HG03432 (cell line): ENCODE data around the gene THSD4.
"Not testable (repeated sequence)": the region's sequence is repeated elsewhere in the genome, so short reads cannot be mapped to it uniquely, and the experiment has no call there.

Experiments
- ATAC-seq: cut with Tn5 transposase; IDR thresholded peaks from one replicate; pipeline ENCODE4 v1.9.1; 2021; ENCODE audit warnings: mild to moderate bottlenecking, moderate library complexity; ENCODE audit not compliant: unreplicated experiment

Gene THSD4

DNA sequence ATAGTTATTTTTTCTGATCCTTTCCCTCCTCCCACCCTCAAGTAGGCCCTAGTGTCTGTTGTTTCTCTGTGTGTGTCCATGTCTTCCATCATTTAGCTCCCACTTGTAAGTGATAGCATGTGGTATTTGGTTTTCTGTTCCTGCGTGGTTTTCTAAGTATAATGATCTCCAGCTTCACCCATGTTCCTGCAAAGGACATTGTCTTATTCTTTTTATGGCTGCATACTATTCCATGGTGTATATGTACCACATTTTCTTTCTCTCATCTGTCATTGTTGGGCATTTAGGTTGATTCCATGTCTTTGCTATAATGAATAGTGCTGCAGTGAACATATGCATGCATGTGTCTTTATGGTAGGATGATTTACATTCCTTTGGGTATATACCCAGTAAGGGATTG, 549.4 kb downstream of the THSD4 start:
- ATAC-seq: no peak

DNA sequence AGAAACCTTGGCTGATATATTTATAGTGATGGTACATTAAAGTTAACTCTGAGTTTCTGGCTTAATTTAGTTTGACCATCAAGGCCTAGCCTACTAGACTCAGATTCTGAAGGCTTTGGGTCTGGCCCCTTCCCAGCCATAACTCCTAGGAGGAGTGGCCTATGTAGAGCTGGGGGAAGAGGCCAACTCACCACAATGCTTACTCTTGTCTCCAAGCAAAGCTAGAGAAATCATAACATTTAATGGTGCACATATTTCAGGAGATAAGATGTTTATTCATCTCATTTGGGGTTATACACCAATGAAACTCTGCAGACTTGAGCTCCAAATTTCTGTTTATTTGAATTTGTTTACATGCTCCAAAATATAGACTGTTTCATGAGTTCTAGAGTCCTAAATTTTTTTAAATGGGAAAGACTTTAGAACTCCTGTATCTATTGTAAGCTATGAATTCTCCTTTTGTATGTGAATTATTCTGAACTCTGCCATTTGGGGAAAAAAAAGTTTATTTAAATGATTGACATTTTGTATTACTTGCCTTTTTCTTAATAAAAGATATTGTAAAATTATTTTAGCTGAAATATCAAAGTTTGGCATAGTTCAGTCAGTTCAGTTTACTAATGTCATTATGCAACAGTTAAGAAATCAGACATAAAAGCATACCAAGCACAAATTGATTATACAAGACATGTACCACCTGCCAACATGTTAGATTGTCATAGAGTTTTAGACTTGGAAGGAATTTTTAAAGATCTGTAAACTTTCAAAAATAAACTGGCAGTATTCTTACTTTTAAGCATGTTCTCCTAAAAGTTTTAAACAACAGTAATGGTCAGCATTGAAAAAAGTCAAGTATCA, 551.7 kb downstream of the THSD4 start:
- ATAC-seq: no peak

DNA sequence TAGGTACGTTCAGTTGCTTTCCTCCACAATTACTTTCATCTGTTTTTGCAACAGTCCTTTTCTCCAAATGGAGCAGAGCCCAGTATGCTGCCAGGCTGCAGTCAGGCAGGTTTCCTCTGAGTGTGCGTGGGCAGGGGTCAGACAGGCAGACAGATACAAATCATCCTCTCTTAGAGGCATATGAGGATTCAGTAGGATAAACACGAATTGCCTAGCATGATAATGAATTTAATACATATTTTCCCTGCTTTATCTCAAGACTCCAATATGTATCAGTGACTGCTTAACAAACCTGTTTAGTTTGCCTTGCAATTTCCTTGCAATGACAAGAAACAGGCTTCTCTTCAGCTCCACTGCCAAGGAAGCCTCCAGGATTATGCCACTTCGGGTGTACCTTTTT, 554.4 kb downstream of the THSD4 start:
- no peak for ATAC-seq

DNA sequence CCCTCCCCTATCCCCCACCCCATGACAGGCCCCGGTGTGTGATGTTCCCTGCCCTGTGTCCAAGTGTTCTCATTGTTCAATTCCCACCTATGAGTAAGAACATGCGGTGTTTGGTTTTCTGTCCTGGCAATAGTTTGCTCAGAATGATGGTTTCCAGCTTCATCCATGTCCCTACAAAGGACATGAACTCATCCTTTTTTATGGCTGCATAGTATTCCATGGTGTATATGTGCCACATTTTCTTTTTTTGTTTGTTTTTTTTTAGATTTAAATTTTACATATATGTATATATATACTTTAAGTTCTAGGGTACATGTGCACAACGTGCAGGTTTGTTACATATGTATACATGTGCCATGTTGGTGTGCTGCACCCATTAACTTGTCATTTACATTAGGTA, 555.0 kb downstream of the THSD4 start:
- ATAC-seq: not testable (repeated sequence)

DNA sequence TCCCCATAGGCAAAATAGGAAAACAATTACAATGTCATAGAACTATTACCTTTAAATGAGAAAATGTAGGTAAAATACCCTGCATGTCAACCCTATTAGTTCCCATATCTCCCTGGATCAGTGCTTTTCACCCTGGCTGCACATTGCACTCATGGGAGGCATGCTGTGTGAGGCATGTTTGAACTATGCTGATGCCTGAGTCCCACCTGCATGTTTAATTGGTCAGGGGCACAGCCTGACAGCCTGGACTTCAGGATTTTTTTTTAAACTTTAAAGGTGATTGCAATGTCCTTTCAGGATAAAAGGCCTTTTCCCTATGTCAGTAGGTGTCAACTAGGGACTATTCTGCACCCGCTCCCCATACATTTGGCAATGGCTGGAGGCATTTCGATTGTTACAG, 559.1 kb downstream of the THSD4 start:
- no peak for ATAC-seq

DNA sequence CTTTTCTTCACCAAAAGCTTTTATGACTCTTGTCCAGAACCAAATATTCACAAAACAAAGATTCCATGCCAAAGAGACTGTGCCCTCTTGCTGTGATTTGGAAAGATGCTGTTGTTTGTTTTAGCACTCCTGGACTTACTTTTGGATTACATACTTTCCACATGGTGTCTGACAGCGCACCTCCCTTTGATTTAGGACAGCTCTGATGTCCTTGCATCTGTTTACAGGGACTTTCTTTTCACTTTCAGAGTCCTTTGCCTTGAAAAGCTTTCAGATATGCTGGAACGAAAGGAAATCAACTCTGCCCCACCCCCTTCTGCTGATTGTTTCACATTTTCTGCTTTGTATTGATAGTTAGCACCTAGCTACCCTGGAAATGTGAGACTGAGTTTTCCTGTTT, 562.1 kb downstream of the THSD4 start:
- ATAC-seq: no peak

DNA sequence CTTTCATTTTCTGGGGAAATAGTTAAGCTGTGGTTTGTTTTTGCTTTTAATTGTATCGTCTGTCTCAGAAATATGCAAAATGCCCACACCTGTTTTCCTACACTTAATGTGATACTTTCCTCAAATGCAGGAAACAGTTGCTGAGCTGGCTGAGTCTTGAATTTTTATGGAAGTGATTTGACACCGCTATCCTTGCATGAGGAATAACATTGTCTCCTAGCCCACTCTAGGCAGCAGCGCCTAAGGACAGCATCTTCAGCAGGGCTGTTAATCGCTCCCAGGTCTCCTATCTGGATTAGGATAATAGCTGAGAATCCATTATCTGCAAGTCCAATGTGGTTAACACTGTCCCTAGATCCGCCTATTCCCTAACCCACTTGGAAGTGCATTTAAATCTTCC, 562.5 kb downstream of the THSD4 start:
- no peak for ATAC-seq

DNA sequence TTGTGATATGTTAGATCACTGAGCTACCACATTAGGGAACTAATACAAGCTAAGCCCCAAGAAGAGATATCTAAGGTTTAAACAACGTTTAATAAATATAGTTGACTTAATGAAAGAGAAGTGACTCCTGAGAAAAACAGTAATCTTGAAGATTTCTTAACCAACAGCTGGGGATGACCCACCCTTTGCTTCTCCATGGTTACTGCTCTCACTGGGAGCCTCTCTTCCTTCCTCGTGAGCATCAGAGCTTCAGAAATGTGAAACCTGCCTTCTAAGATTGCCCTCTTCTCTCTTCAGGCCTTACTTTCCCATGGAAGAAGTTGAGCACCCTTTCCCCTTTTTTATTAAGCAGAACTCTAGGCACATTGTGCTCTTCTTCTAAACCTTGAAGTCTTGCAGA, 562.9 kb downstream of the THSD4 start:
- no peak for ATAC-seq

DNA sequence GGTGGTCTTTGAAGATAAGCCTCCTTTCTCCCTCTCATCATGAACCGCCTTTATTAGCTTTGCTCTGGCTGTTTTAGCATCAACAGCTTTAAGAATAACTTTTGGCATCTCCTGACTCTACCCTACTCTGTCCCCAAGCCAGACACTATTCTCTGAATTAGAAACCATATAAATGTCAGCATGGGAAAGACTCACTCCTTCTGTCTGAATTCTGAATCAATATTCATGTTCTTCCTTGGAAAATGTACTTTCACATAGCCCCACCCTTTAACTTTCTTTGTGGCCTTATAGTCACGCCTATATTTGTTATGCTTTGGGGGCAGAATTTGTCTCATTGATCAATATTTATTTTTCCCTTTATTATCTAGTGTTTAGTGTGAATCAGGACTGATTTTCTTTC, 563.3 kb downstream of the THSD4 start:
- no peak for ATAC-seq

DNA sequence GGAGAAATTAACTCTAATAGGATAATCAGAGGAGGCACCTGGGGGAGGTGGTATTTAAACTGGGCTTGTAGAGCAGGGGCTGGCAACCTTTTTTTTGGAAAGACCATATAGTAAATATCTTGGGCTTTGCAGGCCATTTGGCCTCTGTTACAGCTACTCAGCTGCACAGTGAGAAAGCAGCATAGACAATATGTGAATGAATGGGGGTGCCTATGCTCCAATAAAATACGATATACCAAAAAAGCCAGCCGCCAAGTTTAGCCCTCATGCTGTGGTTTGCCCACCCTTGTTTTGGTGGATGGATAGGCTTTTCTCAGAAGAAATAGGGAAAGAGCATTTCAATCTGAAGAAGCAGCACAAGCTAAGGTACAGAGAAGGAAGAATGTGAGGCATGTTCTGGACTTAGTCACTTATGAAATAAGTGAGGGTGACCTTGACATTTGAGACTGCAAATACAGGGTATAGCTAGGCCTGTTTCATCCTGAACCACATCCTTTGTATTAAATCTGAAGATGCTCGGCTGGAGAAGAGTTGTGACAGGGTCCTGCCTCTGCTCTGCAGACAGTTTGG, 564.0 kb downstream of the THSD4 start:
- ATAC-seq: no peak

DNA sequence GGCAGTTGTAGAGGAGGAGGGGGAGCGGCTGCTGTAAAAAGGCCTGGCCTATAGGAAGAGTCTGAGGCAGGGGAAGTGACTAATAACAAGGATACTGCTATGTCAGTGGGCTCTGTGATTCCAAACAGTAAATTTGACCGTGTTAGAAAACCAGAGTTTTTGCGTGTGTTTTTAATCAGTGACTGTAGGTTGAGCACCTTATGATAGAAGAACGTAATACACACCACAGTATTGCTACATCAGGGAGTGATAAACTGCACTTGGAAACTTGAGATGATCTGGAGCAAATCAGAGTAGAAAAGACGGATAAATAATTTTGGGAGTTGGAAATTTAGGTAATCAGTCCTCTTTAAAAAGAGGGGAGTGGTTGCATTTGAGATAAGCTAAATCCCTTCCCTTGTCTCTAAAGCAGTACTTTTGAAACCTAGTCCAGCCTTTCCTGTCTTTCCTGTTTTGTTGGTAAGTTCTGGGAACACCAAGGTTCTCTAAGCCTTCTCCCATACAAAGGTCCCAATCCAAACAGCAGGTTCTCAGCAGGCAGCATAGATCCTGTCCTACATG, 564.6 kb downstream of the THSD4 start:
- no peak for ATAC-seq

DNA sequence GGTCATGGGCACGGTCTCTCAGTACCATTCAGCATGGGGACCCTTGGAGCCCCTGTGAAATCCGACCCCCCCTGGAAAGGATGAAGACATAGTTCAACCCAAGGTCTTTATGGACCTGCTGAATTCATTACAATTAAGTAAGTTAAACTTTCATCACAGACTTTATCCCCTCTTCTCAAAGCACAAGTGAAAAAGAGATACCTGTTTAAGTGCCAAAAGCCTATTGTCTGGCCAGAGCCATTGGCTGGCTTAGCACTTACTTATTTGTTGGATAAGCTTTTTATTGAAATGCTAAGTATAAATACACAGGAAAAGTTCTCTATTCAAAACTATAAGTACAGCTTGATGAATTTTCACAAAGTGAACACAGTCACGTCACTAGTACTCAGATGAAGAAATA, 566.7 kb downstream of the THSD4 start:
- no peak for ATAC-seq

DNA sequence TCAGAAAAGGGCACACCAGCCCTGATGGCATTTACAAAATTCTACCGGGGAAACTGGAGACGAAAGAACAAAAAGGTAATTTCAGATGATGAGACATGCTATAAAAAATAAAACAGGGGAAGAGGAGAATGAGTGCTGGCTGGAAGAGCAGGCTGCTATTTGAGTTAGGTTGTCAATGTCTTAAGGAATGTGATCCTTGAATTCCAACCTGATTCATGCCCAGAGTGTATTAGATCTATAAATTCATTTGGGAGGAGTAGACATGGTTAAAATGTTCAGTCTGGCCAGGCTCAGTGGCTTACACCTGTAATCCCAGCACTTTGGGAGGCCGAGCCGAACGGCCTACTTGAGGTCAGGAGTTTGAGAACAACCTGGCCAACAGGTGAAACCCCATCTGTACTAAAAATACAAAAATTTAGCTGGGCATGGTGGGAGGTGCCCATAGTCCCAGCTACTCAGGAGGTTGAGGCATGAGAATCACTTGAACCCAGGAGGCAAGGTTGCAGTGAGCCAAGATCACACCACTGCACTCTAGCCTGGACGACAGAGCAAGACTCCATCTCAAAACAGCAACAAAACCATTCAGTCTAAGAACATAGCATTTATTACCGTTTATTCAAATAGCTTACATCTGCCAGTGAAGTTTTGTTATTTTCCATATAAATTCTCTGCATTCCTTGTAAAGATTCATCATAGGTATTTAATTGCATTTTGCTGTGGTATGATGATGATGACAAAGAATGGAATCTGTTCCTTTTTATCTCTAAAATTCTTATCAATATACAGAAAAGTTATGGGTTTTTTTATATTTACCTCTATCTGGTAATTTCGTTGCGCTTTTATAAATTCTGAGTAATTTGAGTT, 568.4 kb downstream of the THSD4 start:
- ATAC-seq: no peak

DNA sequence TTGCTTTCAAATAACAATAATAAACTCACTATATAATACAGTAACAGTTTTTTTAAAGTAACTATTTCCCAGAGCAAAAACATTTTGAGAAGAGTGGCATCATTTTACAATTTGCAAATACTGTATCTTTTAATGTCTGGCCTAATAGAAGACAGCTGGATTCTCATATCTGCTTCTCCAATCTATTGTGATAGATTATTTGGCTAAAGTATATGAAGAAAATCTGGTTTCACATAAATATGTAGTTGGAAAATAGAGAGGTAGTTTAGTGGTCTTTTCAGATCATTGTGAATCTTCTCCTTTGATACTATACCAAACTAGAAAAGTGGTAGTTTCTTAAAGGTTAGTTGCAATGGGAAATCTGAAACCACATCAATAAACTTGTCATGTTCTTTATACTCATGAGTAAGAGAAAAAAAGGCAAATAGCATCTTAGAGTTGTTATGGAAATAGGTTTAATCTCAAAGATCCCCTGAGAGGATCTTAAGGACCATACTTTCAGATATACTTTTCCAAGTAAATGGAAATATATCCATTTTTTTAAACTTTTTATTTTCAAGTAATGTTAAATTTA, 570.2 kb downstream of the THSD4 start:
- ATAC-seq: no peak

DNA sequence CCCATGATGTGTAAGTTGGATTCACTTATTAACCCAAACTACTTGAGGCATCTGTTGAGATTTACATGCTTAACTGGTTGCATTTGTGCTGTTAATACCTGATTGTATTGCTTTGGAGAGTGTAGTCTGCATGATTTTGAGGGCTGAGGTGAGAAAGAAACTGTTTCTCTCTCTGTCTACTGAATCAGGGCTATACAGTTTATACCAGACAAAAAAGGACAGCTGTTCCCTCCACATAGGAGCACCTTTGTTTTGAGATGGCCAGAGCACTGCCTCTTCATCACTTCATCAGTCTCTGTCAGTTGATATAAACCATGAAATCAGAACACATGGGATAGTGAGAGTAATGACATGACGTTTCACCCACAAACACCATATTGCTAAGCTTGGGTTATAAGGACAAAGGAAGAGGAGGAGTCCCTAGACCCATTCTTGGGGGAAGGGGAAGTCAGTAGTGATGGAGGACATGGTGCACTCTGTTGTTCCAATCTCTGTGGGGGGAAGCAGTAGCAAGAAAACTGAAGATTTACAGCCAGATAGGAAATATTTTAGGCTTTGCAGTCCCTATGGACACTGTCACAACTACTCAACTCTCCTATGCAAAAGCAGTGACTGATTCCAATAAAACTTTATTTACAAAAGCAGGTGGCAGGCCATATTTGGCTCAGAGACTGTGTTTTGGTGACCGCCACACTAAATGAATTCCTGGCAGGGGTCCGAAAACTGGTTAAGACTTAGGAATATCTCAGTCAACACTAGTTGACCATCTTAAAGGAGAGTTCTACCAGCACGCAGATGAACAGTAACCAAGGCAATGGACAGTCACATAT, 571.2 kb downstream of the THSD4 start:
- no peak for ATAC-seq

DNA sequence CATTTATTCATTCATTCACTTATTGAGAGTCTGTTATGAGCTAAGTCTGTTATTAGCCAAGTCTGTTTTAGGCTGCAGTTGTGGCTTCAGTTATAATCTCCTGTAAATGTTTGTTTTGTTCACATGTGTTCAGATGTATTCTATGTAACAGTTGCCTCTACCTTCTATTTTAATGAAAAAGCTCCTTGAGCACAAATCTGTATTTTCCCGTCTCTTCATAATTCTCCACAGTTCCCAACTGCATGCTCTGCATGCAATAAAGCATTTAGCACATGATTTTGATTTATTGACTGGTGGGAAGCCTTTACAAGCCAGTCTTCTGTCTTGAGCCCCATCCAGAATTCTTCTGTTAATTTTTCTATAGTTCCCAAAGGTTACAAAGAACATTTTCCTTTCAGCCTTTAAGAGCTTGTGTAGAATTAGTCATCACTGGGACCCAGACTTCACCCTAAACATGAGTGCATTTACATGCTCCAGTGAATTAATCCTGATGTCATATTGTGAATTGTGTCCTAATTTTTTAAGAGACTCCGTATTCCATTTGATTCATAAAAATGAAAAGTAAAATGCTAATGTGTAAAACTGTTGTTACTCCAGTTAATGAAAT, 572.7 kb downstream of the THSD4 start:
- no peak for ATAC-seq

DNA sequence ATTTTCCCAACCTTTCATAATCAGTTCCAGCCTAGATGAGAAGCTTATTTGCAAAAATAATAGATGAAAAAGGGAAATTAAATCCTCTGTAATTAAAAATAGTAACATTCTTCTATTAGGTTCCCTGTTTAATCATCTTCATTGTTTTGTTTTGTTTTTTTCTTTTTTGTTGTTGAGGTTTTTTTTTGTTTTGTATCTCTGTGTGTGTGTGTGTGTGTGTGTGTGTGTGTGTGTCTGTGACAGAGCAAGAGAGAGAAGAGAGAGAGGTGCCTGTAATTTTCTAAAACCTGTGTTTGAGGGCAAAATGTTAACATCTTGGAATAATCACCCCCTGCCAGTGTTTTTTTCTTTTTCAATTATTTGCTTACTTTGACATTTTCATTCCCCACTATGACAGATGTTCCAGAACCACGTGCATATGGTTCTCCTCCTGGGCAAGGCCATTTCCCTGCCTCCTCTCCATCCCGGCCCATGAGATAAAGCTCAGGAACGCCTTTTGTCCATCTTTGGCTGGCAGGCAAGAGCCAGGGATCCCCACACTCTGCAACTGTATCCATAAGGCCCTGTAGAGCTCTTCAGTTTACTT, 573.3 kb downstream of the THSD4 start:
- no peak for ATAC-seq

DNA sequence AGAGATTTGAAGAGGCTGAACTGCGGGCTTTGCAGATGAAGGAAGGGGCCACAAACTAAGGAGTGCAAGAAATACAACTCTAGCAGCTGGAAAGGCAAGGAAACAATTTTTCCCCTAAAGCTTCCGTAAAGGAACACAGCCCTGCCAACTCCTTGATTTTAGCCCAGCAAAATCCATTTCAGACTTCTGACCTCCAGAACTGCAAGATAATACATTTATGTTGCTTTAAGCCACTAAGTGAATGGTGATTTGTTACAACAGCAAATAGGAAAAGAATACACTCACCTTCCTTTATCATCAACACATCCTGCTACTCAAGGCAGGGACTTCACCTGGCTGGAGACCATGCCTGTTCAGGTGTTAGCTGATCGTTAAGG, 575.8 kb downstream of the THSD4 start:
- no peak for ATAC-seq
